HK-2 (cell line): ENCODE measurements around the gene SLC39A2.
"Not testable (repeated sequence)": the region's sequence is repeated elsewhere in the genome, so short reads cannot be mapped to it uniquely, and the experiment has no call there.

Experiments
- DNase-seq: peaks from one replicate; pipeline ENCODE4 v3.0.0-alpha.2; 2018; ENCODE audit not compliant: unreplicated experiment

Gene SLC39A2

DNA sequence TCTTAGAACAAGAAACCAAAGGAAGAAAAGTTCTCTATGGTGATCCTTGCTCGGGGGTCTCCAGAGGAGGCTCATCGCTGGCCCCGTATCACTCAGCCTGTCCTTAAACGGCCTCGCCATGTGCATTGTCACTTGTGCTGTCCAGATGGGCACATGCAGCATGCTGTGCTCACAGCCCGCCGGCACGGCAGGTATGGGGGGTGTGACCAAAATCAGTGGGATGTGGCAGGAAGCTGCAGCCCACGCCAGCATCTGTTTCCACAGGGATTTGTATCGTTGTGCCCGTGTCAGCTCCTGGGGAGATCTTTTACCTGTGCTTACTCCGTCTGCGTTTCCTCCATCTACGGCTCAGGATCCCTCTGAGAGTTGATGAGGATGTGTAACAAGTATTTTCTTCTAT, 2.6 kb upstream of the SLC39A2 start:
- DNase-seq: no peak

DNA sequence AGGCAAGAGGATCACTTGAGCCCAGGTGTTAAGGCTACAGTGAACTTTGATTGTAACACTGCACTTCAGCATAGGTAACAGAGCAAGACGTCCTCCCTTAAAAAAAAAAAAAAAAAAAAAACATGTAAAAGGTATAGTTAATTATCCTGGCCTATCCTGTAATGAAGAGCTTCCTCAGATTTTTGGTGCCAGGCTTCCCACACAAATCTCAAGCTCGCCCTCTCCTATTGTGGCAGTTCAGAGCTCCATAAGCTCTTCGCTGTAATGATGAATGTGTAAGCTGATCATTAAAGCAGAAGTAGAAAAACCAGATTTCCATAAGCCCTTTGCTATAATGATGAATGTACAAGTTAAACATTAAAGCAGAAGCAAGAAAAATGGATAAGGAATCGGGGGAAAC, 2.0 kb upstream of the SLC39A2 start:
- no peak for DNase-seq

DNA sequence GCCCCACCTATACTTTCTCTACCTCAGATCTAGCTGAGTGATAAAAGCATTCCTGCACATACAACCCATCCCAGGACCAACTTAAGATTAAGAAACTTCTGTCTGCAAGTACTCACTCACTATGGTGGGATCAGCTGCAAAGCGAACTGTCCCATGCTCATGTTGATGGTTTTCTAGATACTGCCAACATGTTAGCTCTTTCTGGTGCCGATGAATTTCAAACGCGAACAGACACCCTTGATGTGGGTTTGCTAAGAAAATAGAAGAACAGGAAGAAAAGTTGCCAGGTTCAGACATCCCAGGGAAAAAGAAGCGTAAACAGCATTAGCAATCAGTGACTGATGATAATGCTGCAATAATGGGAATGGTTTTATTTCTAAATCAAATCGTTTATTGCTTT, 1.5 kb upstream of the SLC39A2 start:
- no peak for DNase-seq

DNA sequence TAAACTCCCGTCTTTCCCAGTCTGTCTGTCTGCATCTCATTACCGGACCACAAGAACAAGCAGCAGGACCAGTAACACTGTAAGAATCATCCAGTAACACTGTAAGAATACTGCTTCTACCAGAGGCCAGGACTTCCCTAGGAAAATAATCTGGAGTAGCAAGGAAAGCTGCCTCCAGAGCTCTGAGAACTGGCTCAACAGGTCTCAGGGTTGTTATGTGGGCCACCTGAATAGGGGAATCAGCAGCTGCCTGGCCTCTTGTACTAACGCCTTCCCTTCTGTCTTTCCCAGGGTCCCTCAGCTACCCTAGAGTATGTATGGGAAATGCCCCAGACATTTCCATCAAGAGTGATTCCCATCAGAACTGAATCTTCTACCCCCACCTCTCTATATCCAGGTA, 954 bp upstream of the SLC39A2 start:
- DNase-seq: no peak

DNA sequence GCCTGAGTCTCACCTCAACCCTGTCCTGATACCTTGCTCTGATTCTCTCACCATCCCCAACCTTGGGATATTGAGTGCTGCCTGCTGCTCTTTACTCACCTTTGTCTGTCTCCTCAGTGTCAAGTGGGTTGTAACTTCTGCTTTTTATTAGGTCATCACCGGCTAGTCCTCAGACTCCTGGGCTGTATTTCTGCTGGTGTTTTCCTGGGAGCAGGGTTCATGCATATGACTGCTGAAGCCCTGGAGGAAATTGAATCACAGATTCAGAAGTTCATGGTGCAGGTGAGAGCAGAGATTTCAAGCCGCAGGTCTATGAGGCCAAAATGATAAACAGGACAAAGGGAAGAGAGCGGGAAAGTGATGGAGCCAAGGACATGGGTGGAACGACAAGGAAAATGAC, 498 bp downstream of the SLC39A2 start:
- no peak for DNase-seq

DNA sequence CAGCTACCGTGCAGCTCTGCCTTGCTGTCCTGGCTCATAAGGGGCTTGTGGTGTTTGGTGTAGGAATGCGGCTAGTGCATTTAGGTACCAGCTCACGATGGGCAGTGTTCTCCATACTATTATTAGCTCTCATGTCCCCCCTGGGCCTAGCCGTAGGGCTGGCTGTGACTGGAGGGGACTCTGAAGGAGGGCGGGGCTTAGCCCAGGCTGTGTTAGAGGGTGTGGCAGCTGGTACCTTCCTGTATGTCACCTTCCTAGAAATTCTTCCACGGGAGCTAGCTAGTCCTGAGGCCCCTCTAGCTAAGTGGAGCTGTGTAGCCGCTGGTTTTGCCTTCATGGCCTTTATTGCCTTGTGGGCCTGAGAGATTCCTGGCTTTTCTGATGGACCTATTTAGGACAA, 2.1 kb downstream of the SLC39A2 start:
- DNase-seq: no peak

DNA sequence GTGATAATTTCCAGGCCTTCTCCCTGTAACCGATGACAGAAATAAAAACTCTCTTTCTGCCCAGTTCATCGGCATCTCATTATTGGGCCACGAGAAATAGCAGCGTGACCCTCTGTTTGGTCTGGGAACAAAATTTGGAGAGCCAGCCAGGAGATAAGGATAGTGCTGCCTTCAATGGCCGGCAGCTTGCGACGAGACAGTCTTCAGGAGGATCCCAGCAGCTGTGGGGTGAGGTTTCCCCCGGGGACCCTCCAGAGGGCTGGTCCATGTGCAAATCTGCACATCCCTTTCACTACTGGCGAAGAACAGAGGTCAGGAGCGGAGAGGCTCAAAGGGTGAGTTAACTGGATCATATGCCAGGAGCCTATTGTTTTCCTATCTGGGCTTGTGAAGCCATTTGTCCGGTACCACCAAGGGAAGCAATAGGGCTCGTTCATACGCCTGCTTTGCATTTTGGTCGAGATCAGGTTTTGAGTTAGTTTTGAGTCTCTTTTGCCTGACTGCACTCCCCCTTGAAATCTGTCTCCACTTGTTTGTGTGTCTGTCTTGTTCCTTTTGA, 4.8 kb downstream of the SLC39A2 start:
- no peak for DNase-seq

DNA sequence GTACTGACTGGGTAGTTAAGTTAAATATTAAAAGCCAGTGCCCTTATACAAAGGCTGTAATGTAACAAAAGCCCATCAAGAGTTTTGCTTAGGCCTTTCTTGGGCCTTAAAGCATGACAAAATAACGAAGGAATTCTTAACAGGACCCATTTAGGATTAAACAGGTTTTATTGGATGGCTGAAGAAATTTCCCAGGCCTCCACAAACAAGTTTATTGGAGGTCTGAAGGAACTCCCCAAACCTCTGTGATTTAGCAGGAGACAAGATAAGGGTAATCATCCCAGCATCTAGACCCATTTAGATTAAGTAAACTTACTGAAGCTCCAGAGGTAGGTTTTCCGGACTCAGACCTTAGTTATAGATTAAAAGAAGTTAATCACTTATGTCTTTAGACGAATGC, 10.6 kb downstream of the SLC39A2 start:
- DNase-seq: not testable (repeated sequence)

DNA sequence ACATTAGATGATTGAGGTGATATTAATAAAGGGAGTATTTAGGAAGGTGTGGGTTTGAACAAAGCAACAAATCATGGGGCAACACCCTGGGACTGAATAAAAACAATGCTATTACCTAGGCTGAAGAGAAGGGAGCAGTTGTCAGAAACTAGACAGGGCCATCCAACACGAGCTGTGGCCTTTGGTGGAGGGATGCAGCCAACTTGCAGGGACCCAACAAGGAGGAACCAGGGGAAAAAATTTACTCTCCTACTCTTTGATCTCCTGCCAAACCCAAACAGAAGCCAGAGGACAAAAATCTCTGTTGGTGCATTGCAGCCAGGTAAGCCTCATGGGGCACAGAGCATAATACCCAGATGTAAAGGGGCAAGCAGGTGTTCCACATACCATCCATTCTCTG, 12.0 kb downstream of the SLC39A2 start:
- DNase-seq: no peak

DNA sequence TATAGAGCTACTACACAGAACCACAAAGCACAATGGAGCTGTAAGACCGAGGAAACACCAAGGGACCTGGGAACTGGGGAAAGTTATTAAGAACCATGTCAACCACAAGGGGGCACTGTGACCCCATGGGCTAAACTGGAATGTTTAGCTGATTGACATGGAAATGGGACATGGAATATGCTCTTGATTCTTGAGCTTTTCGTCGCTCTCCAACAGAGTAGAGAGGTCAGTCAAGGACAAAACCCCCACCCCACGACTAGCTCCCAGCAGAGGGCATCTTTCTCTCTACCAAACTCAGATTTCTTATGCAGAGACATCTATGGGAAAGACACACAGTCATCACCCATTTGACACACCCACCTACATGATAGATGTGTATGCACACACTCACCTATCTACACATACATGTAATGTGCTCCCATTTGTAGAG, 15.7 kb downstream of the SLC39A2 start:
- DNase-seq: peak; percentile 78

DNA sequence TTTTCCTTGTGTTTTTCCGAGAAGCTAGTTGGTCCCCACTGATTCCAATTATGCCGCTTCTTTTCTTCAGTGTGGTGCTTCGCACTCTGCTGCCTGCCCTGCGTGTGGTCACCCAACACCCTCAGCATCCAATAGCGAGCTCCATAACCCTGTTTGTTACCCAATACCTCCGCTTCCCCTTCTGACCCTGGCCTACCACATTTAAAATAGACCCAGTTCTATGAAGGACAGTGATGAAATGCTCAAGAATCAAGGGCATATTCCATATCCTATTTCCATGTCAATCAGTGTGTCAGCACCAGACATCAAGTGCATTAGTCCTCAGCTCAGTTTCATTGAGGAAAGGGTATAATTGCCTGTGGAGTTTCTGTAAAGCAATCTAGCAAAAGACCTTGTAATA, 16.2 kb downstream of the SLC39A2 start:
- no peak for DNase-seq

DNA sequence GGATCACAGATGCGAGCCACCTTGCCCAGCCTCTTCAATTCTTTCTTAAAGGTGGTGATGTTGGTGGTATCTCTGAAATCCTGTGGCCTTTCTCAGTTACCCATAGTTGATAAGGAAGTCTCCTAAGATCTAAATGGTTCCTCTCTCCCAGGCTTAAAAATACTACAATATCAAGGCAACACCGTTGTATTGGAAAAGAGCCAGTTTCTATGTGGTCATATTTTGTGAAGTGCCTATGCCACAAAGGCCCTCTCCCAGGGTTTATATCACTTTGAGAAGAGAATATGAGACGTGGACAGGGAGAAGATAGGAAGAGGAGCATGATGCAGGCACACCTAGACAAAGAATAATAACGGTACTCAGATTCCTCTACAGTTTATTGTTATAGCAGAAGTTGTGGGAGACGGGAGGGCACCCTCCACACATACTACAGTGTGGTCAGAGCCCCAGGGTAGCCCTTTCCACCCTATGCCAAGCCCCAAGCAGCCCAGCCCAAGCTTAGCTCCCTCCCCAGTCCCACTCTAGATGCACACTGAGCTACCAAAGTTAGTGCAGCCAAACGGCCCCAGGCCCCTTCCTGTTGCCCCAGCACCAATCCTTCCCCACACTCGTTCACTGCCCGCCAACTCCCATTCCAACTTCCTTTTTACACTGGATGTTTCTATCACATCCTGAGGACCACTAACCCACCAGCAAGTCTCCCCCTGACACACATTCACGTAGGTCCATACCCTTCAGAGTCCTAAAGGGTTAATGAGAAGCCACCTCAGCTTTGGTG, 17.5 kb downstream of the SLC39A2 start:
- DNase-seq: no peak

DNA sequence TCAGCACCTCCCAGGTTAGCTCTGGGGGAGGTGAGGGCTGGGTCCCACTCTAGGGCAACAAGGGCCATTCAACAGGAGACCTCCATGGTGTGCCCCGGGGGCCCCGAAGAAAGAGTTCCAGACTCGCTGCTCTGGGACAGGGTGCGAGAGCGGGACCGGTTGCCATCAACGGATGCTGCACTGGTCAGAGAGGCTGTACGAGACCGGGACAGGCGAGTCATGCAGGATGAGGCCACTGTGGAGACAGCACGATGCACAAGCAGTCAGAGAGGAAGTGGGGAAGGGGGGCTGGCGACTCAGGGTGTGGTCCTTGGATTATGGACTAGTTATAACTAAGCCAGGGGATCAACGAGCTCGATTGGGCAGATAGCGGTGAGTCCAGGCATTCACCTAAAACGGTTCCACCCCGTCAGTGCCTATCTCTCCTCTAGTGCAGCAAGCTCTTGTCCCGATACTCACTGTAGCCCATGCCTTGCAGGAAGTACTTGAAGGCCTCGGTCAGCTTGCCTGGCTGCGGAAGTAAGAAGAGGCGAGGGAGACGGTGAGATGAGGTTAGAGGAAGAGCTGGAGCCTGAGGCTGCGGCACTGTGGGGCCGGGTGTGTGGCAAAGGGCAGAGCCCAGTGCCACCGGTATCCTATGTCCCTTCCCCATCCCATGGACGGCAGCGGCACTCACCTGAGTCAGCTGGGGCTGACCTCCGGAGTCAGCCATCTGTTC, 18.6 kb downstream of the SLC39A2 start:
- DNase-seq: no peak

DNA sequence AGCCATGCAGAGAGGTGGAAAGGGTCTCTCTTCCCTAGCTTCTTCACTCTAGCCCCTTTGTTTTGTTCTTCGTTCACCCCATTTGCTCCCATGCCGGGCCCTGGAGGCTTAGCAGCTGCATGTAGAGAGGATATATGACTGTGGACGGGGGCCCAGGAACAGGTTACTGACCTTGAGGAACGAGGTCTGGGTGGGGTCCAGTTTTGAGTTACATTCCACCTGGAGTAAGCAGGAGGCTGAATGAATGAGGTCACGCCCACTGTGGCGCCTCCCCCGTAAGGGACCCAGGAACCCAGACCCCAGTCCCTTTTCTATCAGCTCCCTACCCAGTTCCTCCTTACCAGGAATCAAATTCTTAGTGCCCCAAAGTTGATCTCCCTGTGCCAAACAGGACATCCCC, 19.2 kb downstream of the SLC39A2 start:
- no peak for DNase-seq

DNA sequence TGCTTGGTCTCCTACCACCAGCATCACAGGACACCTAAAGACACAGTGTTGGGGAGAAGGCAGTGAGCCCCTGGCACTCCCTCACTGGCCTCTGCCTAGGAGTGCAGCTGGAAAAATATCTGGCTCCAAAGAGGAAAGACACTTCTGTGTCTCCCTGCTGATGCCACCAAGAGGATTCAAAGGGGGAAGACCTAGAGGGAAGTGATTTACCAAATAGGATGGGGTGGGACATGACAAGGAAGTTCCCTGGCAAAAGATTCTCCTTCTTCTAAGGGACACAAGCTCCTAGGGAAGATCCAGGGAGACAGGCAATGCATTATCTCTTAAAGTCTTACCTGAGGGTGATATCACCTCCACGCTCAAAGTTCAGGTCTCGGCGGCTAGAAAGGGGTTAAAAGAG, 19.7 kb downstream of the SLC39A2 start:
- DNase-seq: no peak

DNA sequence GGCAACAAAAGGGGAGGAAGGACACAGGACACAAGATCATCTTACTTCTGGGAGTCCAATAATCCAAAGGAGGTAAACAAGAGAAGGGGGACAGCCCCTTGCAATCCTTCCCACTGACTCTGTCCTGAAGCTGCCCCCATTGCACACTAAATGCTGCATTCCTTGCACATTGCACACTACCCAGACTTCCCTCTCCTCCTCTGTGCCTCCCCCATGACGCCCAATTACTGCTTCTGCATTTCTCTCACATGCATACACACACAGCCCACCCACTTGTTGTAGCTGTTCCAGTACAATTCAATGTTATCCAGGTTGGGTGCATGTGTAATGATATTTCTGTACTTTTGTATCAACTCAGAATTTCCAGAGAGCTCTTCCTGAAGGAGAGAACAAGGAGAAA, 20.3 kb downstream of the SLC39A2 start:
- DNase-seq: no peak

DNA sequence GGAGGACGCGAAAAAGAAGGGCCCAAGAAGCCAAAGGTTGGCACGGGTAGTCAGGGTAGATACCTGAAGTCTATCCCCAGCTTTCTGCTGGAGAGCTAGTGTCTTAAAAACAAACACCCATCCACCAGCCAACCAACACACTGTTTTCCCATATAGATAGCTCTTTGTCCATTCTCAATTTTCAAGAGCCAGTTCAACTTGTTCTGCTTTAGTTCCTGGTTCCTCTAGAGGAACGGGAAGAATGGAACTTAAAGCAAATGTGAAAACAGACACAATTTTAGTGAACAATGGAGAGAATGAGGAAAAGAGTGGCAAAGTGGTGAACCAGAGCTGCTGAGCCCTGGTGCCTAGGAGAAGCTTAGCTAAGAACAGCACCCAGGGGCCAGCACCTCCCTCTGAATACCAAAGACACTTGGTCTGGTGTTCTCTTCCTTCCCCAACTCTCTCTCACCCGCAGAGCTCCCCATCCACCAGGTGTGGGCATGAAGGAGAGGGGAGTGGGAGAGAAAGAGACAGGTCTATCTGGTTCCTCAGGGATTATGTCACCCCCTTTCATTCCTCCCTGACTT, 22.0 kb downstream of the SLC39A2 start:
- no peak for DNase-seq

DNA sequence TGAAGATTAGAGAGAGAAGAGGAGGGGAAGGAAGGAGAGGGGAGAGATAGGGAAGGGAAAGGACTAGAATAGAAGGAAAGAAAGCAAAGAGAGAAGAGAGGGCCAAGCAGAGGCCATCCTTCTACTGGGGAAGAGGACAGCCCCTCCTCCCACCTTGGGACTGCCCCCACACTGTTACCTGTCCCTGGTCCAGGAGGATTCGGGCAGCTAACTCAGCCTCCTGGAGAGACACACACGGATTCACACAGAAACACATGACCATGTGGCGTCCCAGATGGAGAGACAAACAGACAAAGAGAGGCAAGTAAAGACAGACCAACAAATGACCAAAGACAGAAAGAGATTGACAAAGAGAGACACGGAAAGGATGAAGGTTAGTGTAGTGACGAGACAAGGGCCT, 23.6 kb downstream of the SLC39A2 start:
- DNase-seq: no peak

DNA sequence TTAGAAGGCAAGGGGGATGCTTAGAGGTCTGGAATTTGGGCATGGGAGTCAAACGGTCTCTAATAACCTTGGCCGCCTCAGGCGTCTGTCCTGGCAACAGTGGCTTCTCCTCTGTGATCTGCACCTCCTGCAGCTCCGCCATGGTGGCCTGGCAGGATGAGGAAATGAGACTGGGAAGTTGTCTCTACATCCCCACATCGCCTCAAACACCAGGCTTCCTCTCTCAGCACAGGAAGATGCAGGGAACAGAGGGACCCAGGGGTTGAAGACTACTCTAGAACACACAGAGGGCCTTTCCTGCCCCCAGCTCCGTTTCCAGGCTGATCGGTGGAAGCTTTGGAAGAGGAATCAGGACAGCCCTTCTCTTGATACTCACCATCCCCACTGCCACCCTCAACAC, 24.1 kb downstream of the SLC39A2 start:
- no peak for DNase-seq

DNA sequence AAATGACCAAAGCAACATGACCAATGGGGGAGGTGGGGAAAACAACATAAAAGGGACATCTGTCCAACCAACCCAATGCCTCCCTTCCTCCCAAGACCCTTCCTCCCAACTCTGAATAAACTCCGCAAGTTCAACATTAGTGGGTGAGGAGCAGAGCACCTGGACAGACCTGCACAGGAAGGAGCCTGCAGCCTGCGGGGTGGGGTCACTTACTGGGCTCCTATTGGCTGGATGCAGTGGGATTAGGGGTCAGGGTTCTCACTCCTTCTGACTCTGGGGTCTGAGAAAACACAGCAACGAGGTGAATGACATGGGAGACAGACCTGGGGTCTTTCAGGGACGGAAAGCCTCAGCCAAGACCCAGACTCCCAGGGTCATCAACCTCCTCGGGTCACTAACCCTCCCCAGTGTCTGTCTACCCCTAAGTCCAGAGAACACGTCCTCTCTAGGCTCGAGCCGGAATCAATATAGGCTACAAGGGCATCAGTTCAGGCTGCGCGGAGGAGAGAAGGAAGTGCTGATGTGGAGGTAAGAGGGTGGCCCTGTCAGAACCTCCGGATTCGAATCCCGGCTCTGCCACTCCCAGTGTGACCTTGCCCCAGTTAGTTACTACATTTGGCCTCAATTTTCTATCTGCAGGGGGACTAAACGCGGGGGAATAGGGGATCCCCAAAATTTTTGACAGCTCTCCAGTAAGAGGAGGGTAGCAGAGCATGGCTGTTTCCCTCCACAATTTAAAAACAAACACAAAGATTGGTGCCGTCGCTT, 24.9 kb downstream of the SLC39A2 start:
- DNase-seq: no peak

DNA sequence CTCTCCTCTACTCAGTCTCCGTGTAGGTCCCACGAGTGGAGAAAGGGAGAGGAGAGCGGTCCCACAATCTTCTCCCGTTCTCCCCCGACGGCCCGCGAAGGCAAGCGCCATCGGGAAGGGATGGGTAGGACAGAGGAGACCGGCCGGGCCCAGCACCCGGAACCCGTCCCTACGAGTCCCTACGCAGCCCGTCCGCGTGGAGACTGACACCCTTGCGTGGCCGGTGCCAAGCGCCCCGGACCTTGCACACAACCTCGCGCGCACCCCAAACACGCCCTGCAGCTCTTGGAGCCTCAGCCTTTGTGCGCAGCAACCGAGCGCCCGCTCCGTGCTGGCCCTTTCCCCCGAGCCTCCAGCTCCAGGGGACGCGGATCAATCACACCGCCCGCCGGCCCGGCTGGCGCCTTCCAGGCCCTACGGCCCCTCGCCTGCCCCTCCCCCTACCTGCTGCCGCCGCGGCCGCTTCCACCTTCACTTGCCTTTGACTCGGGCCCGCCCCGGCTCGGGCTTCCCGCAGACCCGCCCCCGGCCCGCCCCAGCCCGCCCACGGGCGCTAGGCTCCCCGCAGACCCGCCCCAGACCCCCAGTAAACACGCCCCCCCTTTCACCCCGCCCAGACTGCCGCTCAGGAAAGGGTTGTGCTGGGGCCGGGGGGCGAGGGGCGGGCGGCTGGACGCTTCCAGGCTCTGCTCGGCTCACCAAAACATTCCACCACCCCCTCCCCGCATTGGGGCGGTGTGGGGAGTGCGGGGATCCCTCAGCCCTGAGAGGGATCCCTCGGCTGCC, 25.7 kb downstream of the SLC39A2 start, which contains the start of gene NDRG2:
NDRG2 (minus strand) TSS at position 477 of the 786 bp plus-strand sequence. CDS start 1,746 bp downstream, outside the sequence.
- peak; percentile 51 for DNase-seq
